ENCODE results near the gene IMP3.

- TF ChIP-seq CREB1 (IDR thresholded peaks at IDR 0.05; ENCODE audit: low read depth) = no peak
- no peak for TF ChIP-seq CEBPB (IDR thresholded peaks at IDR 0.05)
- no peak for TF ChIP-seq TAF1 (IDR thresholded peaks at IDR 0.05; ENCODE audit: low read depth)
- TF ChIP-seq REST (IDR thresholded peaks at IDR 0.05; ENCODE audit: low read depth) = no peak
- TF ChIP-seq MAX (IDR thresholded peaks at IDR 0.05) = no peak
- no peak for TF ChIP-seq USF1 (IDR thresholded peaks at IDR 0.05)
- TF ChIP-seq FOXM1 (IDR thresholded peaks at IDR 0.05; ENCODE audit: borderline replicate concordance, low read depth) = no peak
These were observed 20.1 kb upstream of the IMP3 start for GRCh38 chr15:75659928-75660645.
